Astrocyte of the cerebellum (primary cell): ENCODE results near the gene KCNK7.
A peak's percentile ranks its signal among the peaks of the same experiment; 100 is the strongest.

Source experiments
- DNase-seq: peaks from one replicate; pipeline ENCODE4 v3.0.0-alpha.2; 2011; ENCODE audit warnings: low read depth
- H3K4me3 ChIP-seq: 2 replicates; pipeline ENCODE4 v1.5.1; 2011; ENCODE audit warnings: mild to moderate bottlenecking, low read depth, low read length, moderate library complexity
- CTCF ChIP-seq: IDR thresholded peaks from 2 replicates; pipeline ENCODE4 v1.5.1; 2012; ENCODE audit warnings: low read length, low read depth, moderate library complexity, mild to moderate bottlenecking; ENCODE audit errors: missing control alignments
- in situ Hi-C: cut with HindIII; loops from 2 replicates; pipeline ENCODE4 v1.10.0; 2017; ENCODE audit warnings: low sequenced_read_pairs

Gene KCNK7

GRCh38 chr11:65588199-65589054 is 7.2 kb downstream of the KCNK7 start:
- in situ Hi-C loops = no loop called here
- no peak for DNase-seq
- H3K4me3 ChIP-seq = no peak overlapping the region
- peak; percentile 60 for TF ChIP-seq CTCF

- no peak overlapping the region for H3K4me3 ChIP-seq
Observed at GRCh38 chr11:65586676-65587075, 8.9 kb downstream of the KCNK7 start.

GRCh38 chr11:65586247-65586630 is 9.4 kb downstream of the KCNK7 start:
- in situ Hi-C loops = no loop called here
- H3K4me3 ChIP-seq = no peak overlapping the region
- DNase-seq = no peak
- TF ChIP-seq CTCF = no peak

More at GRCh38 chr11:65586676-65587075, 8.9 kb downstream of the KCNK7 start:
- TF ChIP-seq CTCF = no peak
- in situ Hi-C loops = no loop called here
- no peak for DNase-seq

DNA sequence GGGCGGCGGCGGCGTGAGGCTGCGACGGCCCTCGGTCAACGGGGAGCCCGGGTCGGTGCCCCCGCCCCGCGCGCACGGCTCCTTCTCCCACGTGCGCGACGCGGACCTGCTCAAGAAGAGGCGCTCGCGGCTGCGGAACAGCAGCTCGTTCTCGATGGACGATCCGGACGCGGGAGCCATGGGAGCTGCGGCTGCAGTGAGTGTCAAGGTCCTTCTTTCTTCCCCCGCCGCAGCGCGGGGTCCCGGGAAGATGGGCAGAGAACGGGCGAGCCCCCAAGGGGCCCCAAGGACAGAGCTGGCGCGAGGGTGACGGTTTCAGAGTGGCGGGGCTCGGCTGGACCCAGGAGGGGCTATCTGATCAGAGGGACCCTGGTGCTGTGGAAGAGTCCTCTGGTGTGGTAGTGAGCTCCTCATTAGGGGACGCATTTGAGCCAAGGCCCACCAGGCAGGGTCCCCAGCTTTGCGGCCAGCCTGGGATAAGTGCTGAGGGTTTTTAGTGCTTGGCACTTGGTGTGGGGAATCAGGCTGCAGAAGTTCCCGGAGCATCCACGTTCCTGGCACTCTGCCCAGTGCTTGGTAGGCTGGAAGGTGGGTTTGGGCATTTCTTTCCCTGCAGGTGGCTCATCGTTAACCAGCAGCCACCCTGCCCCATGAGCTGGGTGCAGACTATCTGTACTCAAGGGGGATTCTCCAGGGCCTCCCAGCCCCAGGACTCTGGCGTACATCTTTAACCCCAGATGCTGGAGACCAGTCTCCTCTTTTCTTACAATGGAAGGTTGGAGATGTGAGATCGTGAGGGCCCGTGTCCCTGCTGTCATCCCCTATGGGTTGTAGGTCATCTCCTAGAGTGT is 10.0 kb downstream of the KCNK7 start:
- in situ Hi-C loops = no loop called here
- no peak overlapping the region for H3K4me3 ChIP-seq
- DNase-seq = no peak
- TF ChIP-seq CTCF = no peak

- DNase-seq = no peak
- H3K4me3 ChIP-seq = no peak overlapping the region
- TF ChIP-seq CTCF = no peak
- in situ Hi-C loops = no loop called here
Observed at GRCh38 chr11:65584723-65585171, 10.9 kb downstream of the KCNK7 start.

GRCh38 chr11:65584106-65584505 is 11.5 kb downstream of the KCNK7 start:
- TF ChIP-seq CTCF = no peak
- H3K4me3 ChIP-seq = no peak overlapping the region
- DNase-seq = no peak
- in situ Hi-C loops = no loop called here
